ENCODE data around the gene FBXW9. TPM values are rescaled to one million over a fixed set of nuclear protein-coding genes. Genes with fewer than 3 reads are reported as not detected.
"Not testable (repeated sequence)": the region's sequence is repeated elsewhere in the genome, so short reads cannot be mapped to it uniquely, and the experiment has no call there.

FBXW9 gene
- total RNA-seq, 1 experiment from 2014 or later, result 12.4 TPM

GRCh38 chr19:12647047-12647446, 49.4 kb downstream of the FBXW9 start:
- ChIA-PET POLR2A (no interaction called here), CTCF (interaction anchor here (0.7 kb wide), 1 partner anchor 182 kb away, joined by 12 read pairs; no protein-coding TSS in a partner anchor)
- DNase-seq (ENCODE audit: low read depth, low spot score), result no peak
- H3K4me3 ChIP-seq (ENCODE audit: low read depth in 2 of 2, low read length in 2 of 2), result no peak overlapping the region
- ATAC-seq, result no peak
- no peaks in the 10 kb centered on the region for H3K27me3 ChIP-seq (ENCODE audit: control insufficient read depth, insufficient read depth, low read length)
- no peaks in the 10 kb centered on the region for H3K9me3 ChIP-seq (ENCODE audit: control insufficient read depth, insufficient read depth, low read depth, low read length)
- H3K36me3 ChIP-seq (ENCODE audit: control insufficient read depth, insufficient read depth, low read length), result no peaks in the 10 kb centered on the region
- TF ChIP-seq TCF7L2 (IDR thresholded peaks at IDR 0.05; ENCODE audit: low read depth, low read length) (no peak), CTCF (IDR thresholded peaks at IDR 0.05) (no peak), SIN3A (IDR thresholded peaks at IDR 0.05; ENCODE audit: borderline replicate concordance, insufficient read depth, low read depth, low read length) (no peak), POLR2AphosphoS5 (IDR thresholded peaks at IDR 0.05; ENCODE audit: low read depth, low read length) (no peak)
- TF ChIP-seq, protein P1, sequence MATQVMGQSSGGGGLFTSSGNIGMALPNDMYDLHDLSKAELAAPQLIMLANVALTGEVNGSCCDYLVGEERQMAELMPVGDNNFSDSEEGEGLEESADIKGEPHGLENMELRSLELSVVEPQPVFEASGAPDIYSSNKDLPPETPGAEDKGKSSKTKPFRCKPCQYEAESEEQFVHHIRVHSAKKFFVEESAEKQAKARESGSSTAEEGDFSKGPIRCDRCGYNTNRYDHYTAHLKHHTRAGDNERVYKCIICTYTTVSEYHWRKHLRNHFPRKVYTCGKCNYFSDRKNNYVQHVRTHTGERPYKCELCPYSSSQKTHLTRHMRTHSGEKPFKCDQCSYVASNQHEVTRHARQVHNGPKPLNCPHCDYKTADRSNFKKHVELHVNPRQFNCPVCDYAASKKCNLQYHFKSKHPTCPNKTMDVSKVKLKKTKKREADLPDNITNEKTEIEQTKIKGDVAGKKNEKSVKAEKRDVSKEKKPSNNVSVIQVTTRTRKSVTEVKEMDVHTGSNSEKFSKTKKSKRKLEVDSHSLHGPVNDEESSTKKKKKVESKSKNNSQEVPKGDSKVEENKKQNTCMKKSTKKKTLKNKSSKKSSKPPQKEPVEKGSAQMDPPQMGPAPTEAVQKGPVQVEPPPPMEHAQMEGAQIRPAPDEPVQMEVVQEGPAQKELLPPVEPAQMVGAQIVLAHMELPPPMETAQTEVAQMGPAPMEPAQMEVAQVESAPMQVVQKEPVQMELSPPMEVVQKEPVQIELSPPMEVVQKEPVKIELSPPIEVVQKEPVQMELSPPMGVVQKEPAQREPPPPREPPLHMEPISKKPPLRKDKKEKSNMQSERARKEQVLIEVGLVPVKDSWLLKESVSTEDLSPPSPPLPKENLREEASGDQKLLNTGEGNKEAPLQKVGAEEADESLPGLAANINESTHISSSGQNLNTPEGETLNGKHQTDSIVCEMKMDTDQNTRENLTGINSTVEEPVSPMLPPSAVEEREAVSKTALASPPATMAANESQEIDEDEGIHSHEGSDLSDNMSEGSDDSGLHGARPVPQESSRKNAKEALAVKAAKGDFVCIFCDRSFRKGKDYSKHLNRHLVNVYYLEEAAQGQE (IDR thresholded peaks at IDR 0.05; ENCODE audit: insufficient read depth in 1 of 2, low read depth in 2 of 2, low read length in 1 of 2), result no peak
- in situ Hi-C loops (cut with HindIII; ENCODE audit: low pct_unique_long_range_greater_than_20kb, low sequenced_read_pairs) (no loop called here), intact Hi-C loops (cut with micrococcal nuclease; ENCODE audit: unreplicated experiment) (loop anchor here (5.0 kb wide), 1 partner anchor 95 kb away; the partner anchor contains the start of gene ZNF564)
- no peaks in the 10 kb centered on the region for H3K4me1 ChIP-seq (ENCODE audit: control insufficient read depth, insufficient read depth, low read length)
- no TSS peak for BruUV-seq (replicated peaks)
- no peak overlapping the region for H3K27ac ChIP-seq (ENCODE audit: low read length)

DNA sequence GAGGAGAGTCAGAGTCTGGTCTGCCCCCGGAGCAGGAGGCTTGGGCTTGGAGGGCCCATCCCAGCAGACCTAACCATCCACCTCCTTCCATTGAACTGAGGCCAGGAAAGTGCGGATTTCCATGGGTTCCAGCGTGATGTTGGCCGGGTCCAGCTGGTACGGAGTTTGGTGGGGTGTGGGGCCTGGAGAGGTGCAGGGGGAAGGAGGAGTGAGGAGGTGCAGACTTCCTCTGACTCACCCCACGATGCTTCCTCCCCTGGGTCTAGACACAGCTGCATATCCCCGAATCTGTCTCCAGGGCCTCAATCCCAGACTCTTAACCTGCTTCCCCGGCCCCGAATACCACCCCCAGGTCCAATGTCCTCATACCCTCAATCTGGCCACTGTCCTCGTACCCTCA, 49.9 kb downstream of the FBXW9 start:
- POLR2A ChIA-PET, result no interaction called here
- TF ChIP-seq, protein P1 (IDR thresholded peaks at IDR 0.05; ENCODE audit: insufficient read depth in 1 of 2, low read depth in 2 of 2, low read length in 1 of 2), result no peak
- in situ Hi-C loops (cut with HindIII; ENCODE audit: low pct_unique_long_range_greater_than_20kb, low sequenced_read_pairs), result no loop called here
- intact Hi-C loops (cut with micrococcal nuclease; ENCODE audit: unreplicated experiment), result loop anchor here (5.0 kb wide), 1 partner anchor 94 kb away; the partner anchor contains the start of gene ZNF564
- DNase-seq (ENCODE audit: low read depth, low spot score) (no peak), ATAC-seq (no peak)
- no peaks in the 10 kb centered on the region for H3K27me3 ChIP-seq (ENCODE audit: control insufficient read depth, insufficient read depth, low read length)
- no peaks in the 10 kb centered on the region for H3K4me1 ChIP-seq (ENCODE audit: control insufficient read depth, insufficient read depth, low read length)
- no peak overlapping the region for H3K27ac ChIP-seq (ENCODE audit: low read length)
- H3K4me3 ChIP-seq (ENCODE audit: low read depth in 2 of 2, low read length in 2 of 2), result no peak overlapping the region
- H3K9me3 ChIP-seq (ENCODE audit: control insufficient read depth, insufficient read depth, low read depth, low read length), result no peaks in the 10 kb centered on the region
- H3K36me3 ChIP-seq (ENCODE audit: control insufficient read depth, insufficient read depth, low read length), result no peaks in the 10 kb centered on the region
- BruUV-seq (replicated peaks), result no TSS peak
- CTCF ChIA-PET, result no interaction called here

GRCh38 chr19:12643716-12644115, 52.7 kb downstream of the FBXW9 start:
- POLR2A ChIA-PET; in situ Hi-C loops (cut with HindIII; ENCODE audit: low pct_unique_long_range_greater_than_20kb, low sequenced_read_pairs); H3K36me3 ChIP-seq (ENCODE audit: control insufficient read depth, insufficient read depth, low read length); CTCF ChIA-PET; DNase-seq (ENCODE audit: low read depth, low spot score); BruUV-seq (replicated peaks); H3K9me3 ChIP-seq (ENCODE audit: control insufficient read depth, insufficient read depth, low read depth, low read length); H3K4me1 ChIP-seq (ENCODE audit: control insufficient read depth, insufficient read depth, low read length); ATAC-seq; H3K4me3 ChIP-seq (ENCODE audit: low read depth in 2 of 2, low read length in 2 of 2); intact Hi-C loops (cut with micrococcal nuclease; ENCODE audit: unreplicated experiment); H3K27me3 ChIP-seq (ENCODE audit: control insufficient read depth, insufficient read depth, low read length); H3K27ac ChIP-seq (ENCODE audit: low read length): not testable (repeated sequence)

Data from Panc1 (cell line).